T-cell (primary cell): ENCODE measurements around the gene CAMKK1. TPM values are rescaled to one million over a fixed set of nuclear protein-coding genes. Genes with fewer than 3 reads are reported as not detected.

Experiments
- ATAC-seq, 4 experiments: fragments of 200-7000 bp in 3 of 4; fragments of 150-1000 bp in 1 of 4; cut with Tn5 transposase; replicated peaks in 1 of 4; 1 replicate in 3 of 4; 2 replicates in 1 of 4; pipeline ENCODE4 v1.10.0; 2021; ENCODE audit warnings: moderate library complexity in 3 of 4, mild to moderate bottlenecking in 2 of 4, moderate number of reproducible peaks in 1 of 4
- CTCF ChIA-PET, 2 donors: fragments of 300-600 bp; sonication (Branson Sonifier 250); formaldehyde crosslinking; loops; one replicate each; lab custom pipeline; 2022; ENCODE audit warnings: antibody characterized with exemption in 2 of 2; lab: Charles Lee
- POLR2A ChIA-PET, 2 donors: fragments of 300-600 bp; sonication (Branson Sonifier 250); formaldehyde crosslinking; loops; one replicate each; lab custom pipeline; 2022; ENCODE audit warnings: antibody characterized with exemption in 2 of 2; lab: Charles Lee
- DNase-seq, 35 experiments: peaks; one replicate each; pipeline versions ENCODE4 v3.0.0 to v3.0.0-alpha.2; 2013 to 2023
- H3K27ac ChIP-seq: one replicate; pipeline ENCODE4 v1.5.1; 2013; ENCODE audit warnings: low read length
- H3K27me3 ChIP-seq, 2 experiments: replicated peaks in 1 of 2; 1 replicate in 1 of 2; 2 replicates in 1 of 2; pipeline versions ENCODE4 v1.6.1 to v1.7.0; 2013; ENCODE audit warnings: low read length in 1 of 2, mixed read lengths in 1 of 2; ENCODE audit not compliant: control insufficient read depth in 2 of 2, insufficient read depth in 2 of 2; ENCODE audit errors: extremely low read depth in 1 of 2
- H3K36me3 ChIP-seq, 2 donors: 1 replicate in 1 of 2; 2 replicates in 1 of 2; pipeline versions ENCODE4 v1.6.1 to v1.7.0; 2013; ENCODE audit warnings: low read length in 1 of 2; ENCODE audit not compliant: control insufficient read depth in 2 of 2, insufficient read depth in 1 of 2; ENCODE audit errors: extremely low read depth in 1 of 2
- H3K4me1 ChIP-seq, 2 experiments: 1 replicate in 1 of 2; 2 replicates in 1 of 2; pipeline versions ENCODE4 v1.6.1 to v1.7.0; 2013; ENCODE audit warnings: low read length in 2 of 2, mixed read lengths in 1 of 2; ENCODE audit not compliant: insufficient read depth in 2 of 2, control insufficient read depth in 1 of 2; ENCODE audit errors: extremely low read depth in 1 of 2
- H3K4me3 ChIP-seq, 2 donors: 1 replicate in 1 of 2; 2 replicates in 1 of 2; pipeline versions ENCODE4 v1.5.1 to v1.7.0; 2013; ENCODE audit warnings: mild to moderate bottlenecking in 2 of 2, low read length in 1 of 2, moderate library complexity in 1 of 2; ENCODE audit not compliant: control insufficient read depth in 1 of 2; ENCODE audit errors: extremely low read depth in 1 of 2
- H3K9me3 ChIP-seq: 2 replicates; pipeline ENCODE4 v1.7.0; 2013
- H3K27ac Mint-ChIP-seq, 2 donors: one replicate each; pipeline ENCODE4 v1.8.0; 2020 to 2021; ENCODE audit warnings: mild to moderate bottlenecking in 2 of 2, mixed read lengths in 2 of 2
- H3K27me3 Mint-ChIP-seq, 2 donors: one replicate each; pipeline ENCODE4 v1.8.0; 2021 to 2022; ENCODE audit warnings: mixed read lengths in 2 of 2
- H3K36me3 Mint-ChIP-seq: one replicate; pipeline ENCODE4 v1.8.0; 2021; ENCODE audit warnings: mixed read lengths
- H3K4me1 Mint-ChIP-seq, 3 donors: one replicate each; pipeline ENCODE4 v1.8.0; 2020 to 2022; ENCODE audit warnings: mixed read lengths in 3 of 3, mild to moderate bottlenecking in 1 of 3
- H3K4me3 Mint-ChIP-seq, 3 donors: one replicate each; pipeline ENCODE4 v1.8.0; 2020 to 2022; ENCODE audit warnings: mild to moderate bottlenecking in 3 of 3, mixed read lengths in 3 of 3, moderate library complexity in 3 of 3
- H3K9me3 Mint-ChIP-seq, 3 donors: one replicate each; pipeline ENCODE4 v1.8.0; 2020 to 2022; ENCODE audit warnings: mixed read lengths in 3 of 3
- whole genome bisulfite sequencing: methylation state at CpG from one replicate; pipeline ENCODE4 v1.1.5; 2013; ENCODE audit warnings: missing lambda C conversion rate; ENCODE audit not compliant: insufficient coverage; 5-methylcytosine and 5-hydroxymethylcytosine counted together
- total RNA-seq, 35 experiments: library from RNA in 6 of 35; stranded (reverse) in 6 of 35; fragments of 120-200 nt in 1 of 35; gene quantifications; one replicate each; pipeline versions ENCODE4 v1.2.1 to v1.2.4 and lab custom pipeline; 2013 to 2026

Gene CAMKK1
- total RNA-seq, 5 donors from 2014 or later (not counting 1 experiment from before 2014, with no cell fraction given): 5.3 to 11.0 (median 6.0) TPM

GRCh38 chr17:3815122-3815521 is 77.7 kb downstream of the CAMKK1 start:
- Histone ChIP-seq H3K4me3 (no peak overlapping the region), H3K27me3 (no peaks in the 10 kb centered on the region), H3K9me3 (no peaks in the 10 kb centered on the region), H3K4me1 (no peaks in the 10 kb centered on the region), H3K27ac (no peak overlapping the region), H3K36me3 (peaks cover 22 to 85% of the 10 kb centered on the region in 2 donors)
- Mint-ChIP-seq H3K4me1 (no peaks in the 10 kb centered on the region), H3K9me3 (no peaks in the 10 kb centered on the region), H3K4me3 (no peak overlapping the region), H3K27me3 (no peaks in the 10 kb centered on the region), H3K27ac (no peak overlapping the region), H3K36me3 (peaks cover 55% of the 10 kb centered on the region)
- ChIA-PET POLR2A (no interaction called here), CTCF (interaction anchor here in 1 of 2 donors (1.0 kb wide), 1 partner anchor 31 kb away, joined by 8 read pairs; the partner anchor contains the start of gene NCBP3)
- no peak for DNase-seq
- ATAC-seq: no peak
- WGBS: 100% methylated on average over 3 of the region's 6 CpGs

DNA sequence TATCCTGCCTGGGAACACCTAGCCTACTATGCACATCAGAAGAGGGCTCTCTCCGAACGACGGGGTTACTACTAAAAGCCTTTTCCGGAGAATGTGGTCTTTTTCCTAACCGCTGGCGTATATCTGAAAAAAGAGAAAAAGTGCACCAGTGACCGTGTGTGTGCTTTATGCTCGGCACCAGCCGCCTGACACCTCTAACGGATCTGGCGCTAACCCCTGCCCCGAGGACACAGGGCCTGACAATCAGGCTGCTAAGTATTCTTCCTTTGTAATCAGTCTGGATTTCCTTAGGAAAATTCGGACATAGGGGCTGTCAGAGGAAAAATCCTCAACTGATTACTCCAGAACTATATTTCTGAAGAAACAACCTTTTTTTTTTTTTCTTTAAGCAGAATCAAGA is 78.5 kb downstream of the CAMKK1 start:
- no peaks in the 10 kb centered on the region for H3K27me3 ChIP-seq
- no peak overlapping the region for H3K27ac Mint-ChIP-seq
- CTCF ChIA-PET: interaction anchor here in 1 of 2 donors (1.0 kb wide), 1 partner anchor 32 kb away, joined by 8 read pairs; the partner anchor contains the start of gene NCBP3

DNA sequence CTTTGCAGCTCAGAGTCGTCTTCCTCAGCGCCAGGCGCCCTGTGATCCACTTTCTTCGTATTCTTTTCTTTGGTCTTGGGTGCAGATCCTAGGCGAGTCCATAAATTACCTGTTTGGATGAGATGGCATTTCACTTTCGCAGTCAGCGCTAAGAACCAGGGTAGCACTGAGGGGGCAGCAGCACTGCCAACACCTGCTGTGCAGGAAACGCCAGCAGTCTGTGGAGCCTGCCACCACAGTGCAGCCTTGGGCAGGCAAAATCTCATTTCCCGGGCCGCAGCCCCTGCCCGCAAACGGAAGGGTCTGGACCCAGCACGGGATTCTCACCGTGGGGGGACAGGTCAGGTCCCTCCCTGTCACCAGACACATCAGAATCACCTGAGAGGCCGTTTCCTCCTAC is 79.7 kb downstream of the CAMKK1 start:
- no peaks in the 10 kb centered on the region for H3K9me3 Mint-ChIP-seq
- H3K4me1 ChIP-seq: no peaks in the 10 kb centered on the region
- H3K27ac Mint-ChIP-seq: no peak overlapping the region
- peaks cover 12 to 82% of the 10 kb centered on the region in 2 donors for H3K36me3 ChIP-seq
- no peak for DNase-seq
- H3K4me3 Mint-ChIP-seq: no peak overlapping the region
- ChIA-PET POLR2A (no interaction called here), CTCF (interaction anchor here in 1 of 2 donors (0.6 kb wide), 1 partner anchor 30 kb away, joined by 6 read pairs; no protein-coding TSS in a partner anchor)
- peaks cover 54% of the 10 kb centered on the region for H3K36me3 Mint-ChIP-seq
- H3K27me3 Mint-ChIP-seq: no peaks in the 10 kb centered on the region
- H3K4me1 Mint-ChIP-seq: no peaks in the 10 kb centered on the region
- no peaks in the 10 kb centered on the region for H3K9me3 ChIP-seq
- 96% methylated on average over 14 of the region's 15 CpGs for WGBS
- H3K4me3 ChIP-seq: no peak overlapping the region
- no peak overlapping the region for H3K27ac ChIP-seq
- no peak for ATAC-seq
- no peaks in the 10 kb centered on the region for H3K27me3 ChIP-seq

More for the DNA sequence above, 78.5 kb downstream of the CAMKK1 start:
- H3K4me1 ChIP-seq: no peaks in the 10 kb centered on the region
- no peaks in the 10 kb centered on the region for H3K4me1 Mint-ChIP-seq
- no peaks in the 10 kb centered on the region for H3K27me3 Mint-ChIP-seq
- peaks cover 16 to 82% of the 10 kb centered on the region in 2 donors for H3K36me3 ChIP-seq
- no peak overlapping the region for H3K4me3 ChIP-seq
- 94% methylated on average over 8 of the region's 13 CpGs for WGBS
- H3K9me3 Mint-ChIP-seq: no peaks in the 10 kb centered on the region
- H3K4me3 Mint-ChIP-seq: no peak overlapping the region
- POLR2A ChIA-PET: no interaction called here
- peaks cover 57% of the 10 kb centered on the region for H3K36me3 Mint-ChIP-seq
- H3K27ac ChIP-seq: no peak overlapping the region
- no peaks in the 10 kb centered on the region for H3K9me3 ChIP-seq
- ATAC-seq (no peak), DNase-seq (no peak)

GRCh38 chr17:3812771-3813170 is 80.1 kb downstream of the CAMKK1 start:
- H3K9me3 Mint-ChIP-seq: no peaks in the 10 kb centered on the region
- H3K27ac Mint-ChIP-seq: no peak overlapping the region
- Histone ChIP-seq H3K27ac (no peak overlapping the region), H3K4me3 (no peak overlapping the region), H3K9me3 (no peaks in the 10 kb centered on the region), H3K4me1 (no peaks in the 10 kb centered on the region), H3K27me3 (no peaks in the 10 kb centered on the region), H3K36me3 (peaks cover 12 to 84% of the 10 kb centered on the region in 2 donors)
- no peaks in the 10 kb centered on the region for H3K4me1 Mint-ChIP-seq
- ChIA-PET CTCF (no interaction called here), POLR2A (no interaction called here)
- WGBS: 99% methylated on average over 10 of the region's 12 CpGs
- no peak for ATAC-seq
- no peaks in the 10 kb centered on the region for H3K27me3 Mint-ChIP-seq
- no peak overlapping the region for H3K4me3 Mint-ChIP-seq
- H3K36me3 Mint-ChIP-seq: peaks cover 58% of the 10 kb centered on the region
- DNase-seq: no peak

DNA sequence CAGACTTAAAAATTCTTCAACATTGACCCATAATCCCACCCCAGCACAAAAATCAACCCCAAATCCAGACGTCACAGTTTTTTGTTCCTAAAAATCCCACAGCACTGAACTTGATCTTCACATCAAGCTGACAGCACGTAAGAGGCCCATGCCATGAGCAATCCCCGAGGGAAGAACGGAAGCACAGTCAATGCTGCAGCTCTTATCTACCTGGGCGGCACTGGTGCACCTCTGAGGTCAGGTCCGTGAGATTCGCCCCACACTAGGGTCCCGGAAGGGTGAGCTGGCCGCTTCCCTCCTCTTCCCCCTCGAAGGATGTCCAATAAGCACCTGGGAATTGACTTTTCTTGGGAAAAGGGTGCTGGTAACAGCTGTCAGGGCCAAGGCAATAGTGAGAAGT is 80.6 kb downstream of the CAMKK1 start:
- H3K27ac ChIP-seq: no peak overlapping the region
- ChIA-PET POLR2A (no interaction called here), CTCF (no interaction called here)
- ATAC-seq (no peak), DNase-seq (no peak)
- H3K27me3 Mint-ChIP-seq: no peaks in the 10 kb centered on the region
- H3K27me3 ChIP-seq: no peaks in the 10 kb centered on the region
- no peak overlapping the region for H3K27ac Mint-ChIP-seq
- H3K9me3 ChIP-seq: no peaks in the 10 kb centered on the region
- H3K4me3 Mint-ChIP-seq: no peak overlapping the region
- H3K36me3 ChIP-seq: peaks cover 16 to 88% of the 10 kb centered on the region in 2 donors
- H3K4me1 ChIP-seq: no peaks in the 10 kb centered on the region
- H3K36me3 Mint-ChIP-seq: peaks cover 62% of the 10 kb centered on the region
- H3K4me1 Mint-ChIP-seq: no peaks in the 10 kb centered on the region
- no peak overlapping the region for H3K4me3 ChIP-seq
- WGBS: 100% methylated on average over 5 of the region's 10 CpGs
- no peaks in the 10 kb centered on the region for H3K9me3 Mint-ChIP-seq

Other genes with a start within 250 kb of the CAMKK1 start
- gene TAX1BP3, start 224.5 kb downstream of the CAMKK1 start, total RNA-seq: 10 to 100 TPM in 3 of 5 donors, 1 to 10 TPM in 2; 9.1 to 15.3 (median 14.6) TPM
- gene EMC6, start 224.2 kb downstream of the CAMKK1 start, total RNA-seq: 10 to 100 TPM; 22.4 to 36.2 (median 33.6) TPM
- 10 to 100 TPM; 19.6 to 35.6 (median 29.9) TPM for gene P2RX5, start 196.9 kb downstream of the CAMKK1 start, total RNA-seq
- 1 to 10 TPM in 1 of 5 donors, under 1 TPM in 4; 0.33 to 1.0 (median 0.68) TPM for gene HASPIN, start 169.2 kb downstream of the CAMKK1 start, total RNA-seq
- gene ITGAE, start 91.9 kb downstream of the CAMKK1 start, total RNA-seq: 10 to 100 TPM; 13.0 to 40.0 (median 25.2) TPM
- gene NCBP3, start 46.8 kb downstream of the CAMKK1 start, total RNA-seq: 10 to 100 TPM; 35.6 to 55.5 (median 46.7) TPM
- gene P2RX1, start 23.4 kb upstream of the CAMKK1 start, total RNA-seq: 1 to 10 TPM in 3 of 5 donors, under 1 TPM in 2; 0.95 to 3.3 (median 1.2) TPM
- 100 to 1,000 TPM; 228 to 303 (median 248) TPM for gene ATP2A3, start 71.4 kb upstream of the CAMKK1 start, total RNA-seq
- 100 to 1,000 TPM in 1 of 5 donors, 10 to 100 TPM in 4; 84.4 to 107 (median 89.6) TPM for gene ZZEF1, start 250.0 kb upstream of the CAMKK1 start, total RNA-seq